Measurements from ENCODE around the gene OR4F15.
"Not testable (repeated sequence)": the region's sequence is repeated elsewhere in the genome, so short reads cannot be mapped to it uniquely, and the experiment has no call there.

- TF ChIP-seq CTCF (conservative IDR thresholded peaks at IDR 0.05; ENCODE audit: low read depth, low read length); POLR2A (IDR thresholded peaks at IDR 0.05; ENCODE audit: low read depth, low read length); RFX5 (IDR thresholded peaks at IDR 0.05; ENCODE audit: low read depth, low read length); RAD21 (IDR thresholded peaks at IDR 0.05; ENCODE audit: low read length); RCOR1 (IDR thresholded peaks at IDR 0.05; ENCODE audit: insufficient replicate concordance, low read length); USF2 (IDR thresholded peaks at IDR 0.05; ENCODE audit: low read depth, low read length); MAFK (IDR thresholded peaks at IDR 0.05; ENCODE audit: low read depth, low read length); CEBPB (IDR thresholded peaks at IDR 0.05; ENCODE audit: low read depth, low read length); SMC3 (IDR thresholded peaks at IDR 0.05; ENCODE audit: low read depth, low read length); CHD1 (IDR thresholded peaks at IDR 0.05; ENCODE audit: low read depth, low read length); ELK1 (IDR thresholded peaks at IDR 0.05; ENCODE audit: borderline replicate concordance, low read depth, low read length); MAZ (IDR thresholded peaks at IDR 0.05; ENCODE audit: borderline replicate concordance, low read depth, low read length): not testable (repeated sequence)
Observed at GRCh38 chr15:101788503-101789269, 23.3 kb upstream of the OR4F15 start.

All from IMR-90 (cell line).